Panc1 (cell line): ENCODE data around the gene PVRIG.

Experiments
- CTCF ChIP-seq: fragments of 450-650 bp; IDR thresholded peaks from 2 replicates; pipeline ENCODE4 v1.5.1; 2017; ENCODE audit warnings: mild to moderate bottlenecking
- POLR2AphosphoS5 ChIP-seq: IDR thresholded peaks from 2 replicates; pipeline ENCODE4 v1.6.1; 2012; ENCODE audit warnings: mild to moderate bottlenecking, low read depth, low read length, moderate library complexity
- SIN3A ChIP-seq: IDR thresholded peaks from 2 replicates; pipeline ENCODE4 v1.6.1; 2012; ENCODE audit warnings: low read depth, mild to moderate bottlenecking, low read length, moderate library complexity, borderline replicate concordance; ENCODE audit not compliant: insufficient read depth

GRCh38 chr7:100185726-100186125, 34.0 kb upstream of the PVRIG start:
- TF ChIP-seq CTCF: no peak
- no peak for TF ChIP-seq POLR2AphosphoS5
- no peak for TF ChIP-seq SIN3A
